ENCODE measurements around the gene PSMA5.
"Not testable (repeated sequence)": the region's sequence is repeated elsewhere in the genome, so short reads cannot be mapped to it uniquely, and the experiment has no call there.

PSMA5 gene

DNA sequence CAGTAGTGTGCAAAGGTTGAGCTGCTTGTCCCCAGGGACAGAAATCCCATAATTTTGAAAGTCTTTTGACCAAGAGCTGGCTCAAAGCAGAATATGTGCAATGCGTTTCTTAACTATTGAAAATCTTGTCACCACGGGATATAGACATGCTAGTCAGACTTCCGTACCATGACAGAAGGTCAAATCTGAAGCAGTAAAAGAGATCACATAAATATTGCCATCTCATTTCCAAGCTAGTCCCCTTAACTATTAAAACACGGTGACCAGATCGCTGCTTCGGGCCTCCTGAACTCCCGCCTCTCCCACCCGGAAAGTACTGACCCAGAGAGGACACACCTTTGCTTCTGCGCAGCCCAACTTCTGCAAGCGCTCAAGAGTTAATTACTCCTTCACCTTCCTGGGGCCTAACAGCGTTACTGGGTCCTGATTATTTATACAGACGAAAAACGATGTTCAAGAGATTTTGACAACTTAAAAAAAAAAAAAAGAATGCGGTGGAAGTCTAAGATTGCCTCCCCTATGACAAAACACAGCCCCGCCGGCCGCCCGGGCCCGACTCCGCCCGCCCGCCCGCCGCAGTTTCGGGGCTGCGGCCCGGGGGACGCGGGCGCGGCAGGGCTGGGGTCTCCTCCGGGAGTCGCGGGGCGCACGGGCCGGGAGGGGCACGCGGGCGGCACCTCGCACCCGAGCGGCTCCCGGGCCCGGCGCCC is 29.2 kb downstream of the PSMA5 start:
- peaks cover 19% of the 10 kb centered on the region for H3K79me2 ChIP-seq (ENCODE audit: control insufficient read depth, insufficient read depth, low read length, poor library complexity)
- WGBS (ENCODE audit: extremely low coverage, insufficient coverage, insufficient read length): no CpG with 5 or more reads among the region's 46 CpGs

DNA sequence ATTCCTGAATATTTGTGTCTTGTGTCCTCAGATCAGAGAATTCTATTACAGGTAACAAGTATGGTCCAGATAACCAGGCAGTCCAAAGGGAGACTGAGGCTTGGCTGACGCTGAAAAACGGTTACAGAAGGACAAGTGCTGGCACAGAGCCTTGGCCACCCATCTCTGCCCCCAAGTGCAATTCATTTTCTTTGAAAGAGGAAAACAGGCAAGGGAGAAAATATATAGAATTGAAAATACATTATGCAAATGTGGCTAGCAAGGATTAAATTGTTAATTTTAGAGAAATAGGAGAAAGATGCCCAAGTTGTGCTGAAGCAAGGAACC is 29.8 kb downstream of the PSMA5 start:
- H3K4ac ChIP-seq (ENCODE audit: low read depth, low read length): peak overlapping the region; percentile 90
- peak overlapping the region; percentile 11 for H3K4me3 ChIP-seq (ENCODE audit: low read depth, low read length)
- H4K91ac ChIP-seq (ENCODE audit: low read depth, low read length): no peak overlapping the region
- no peaks in the 10 kb centered on the region for H3K27me3 ChIP-seq (ENCODE audit: insufficient read depth, low read length)
- peaks cover 7 to 14% of the 10 kb centered on the region in 2 experiments for H3K4me1 ChIP-seq (ENCODE audit: control insufficient read depth in 1 of 2, insufficient read depth in 2 of 2, low read length in 2 of 2)
- peaks cover 19% of the 10 kb centered on the region for H3K79me2 ChIP-seq (ENCODE audit: control insufficient read depth, insufficient read depth, low read length, poor library complexity)
- H3K4me2 ChIP-seq (ENCODE audit: low read length): peak overlapping the region; percentile 70
- H2AFZ ChIP-seq (ENCODE audit: insufficient read depth, low read length, poor library complexity): no peak overlapping the region
- WGBS (ENCODE audit: extremely low coverage, insufficient coverage, insufficient read length): no CpG with 5 or more reads among the region's 2 CpGs
- H3K79me1 ChIP-seq (ENCODE audit: low read length): peaks cover 14% of the 10 kb centered on the region
- H3K23ac ChIP-seq (ENCODE audit: low read length): no peak overlapping the region
- no peak overlapping the region for H4K8ac ChIP-seq (ENCODE audit: low read depth, low read length)
- no peak overlapping the region for H4K12ac ChIP-seq (ENCODE audit: low read depth, low read length)
- peak overlapping the region; percentile 63 for H2AK5ac ChIP-seq (ENCODE audit: low read length)
- H3K9ac ChIP-seq (ENCODE audit: low read length): peak overlapping the region; percentile 11
- DNase-seq: no peak
- H2BK12ac ChIP-seq (ENCODE audit: low read length): no peak overlapping the region
- H2BK5ac ChIP-seq (ENCODE audit: low read depth, low read length, poor library complexity): no peak overlapping the region
- H3K9me3 ChIP-seq (ENCODE audit: insufficient read depth, low read depth, low read length): no peaks in the 10 kb centered on the region
- H3K36me3 ChIP-seq (ENCODE audit: control insufficient read depth in 1 of 2, insufficient read depth in 2 of 2, low read length in 2 of 2): no peaks in the 10 kb centered on the region
- peak overlapping the region; percentile 28 for H3K27ac ChIP-seq (ENCODE audit: low read depth, low read length)
- no peak overlapping the region for H3K14ac ChIP-seq (ENCODE audit: low read length)
- peak overlapping the region; percentile 53 for H2BK120ac ChIP-seq (ENCODE audit: insufficient read depth, low read length, poor library complexity)
- peak overlapping the region; percentile 29 for H3K18ac ChIP-seq (ENCODE audit: low read length)

More for the DNA sequence above, 29.2 kb downstream of the PSMA5 start:
- Histone ChIP-seq H3K27ac (ENCODE audit: low read depth, low read length) (peak overlapping the region; percentile 61), H2BK120ac (ENCODE audit: insufficient read depth, low read length, poor library complexity) (peak overlapping the region; percentile 61), H4K91ac (ENCODE audit: low read depth, low read length) (peak overlapping the region; percentile 94), H3K4me1 (ENCODE audit: control insufficient read depth in 1 of 2, insufficient read depth in 2 of 2, low read length in 2 of 2) (peaks cover 7 to 14% of the 10 kb centered on the region in 2 experiments), H2BK5ac (ENCODE audit: low read depth, low read length, poor library complexity) (peak overlapping the region; percentile 80), H3K4me3 (ENCODE audit: low read depth, low read length) (peak overlapping the region; percentile 99), H2AFZ (ENCODE audit: insufficient read depth, low read length, poor library complexity) (no peak overlapping the region), H3K23ac (ENCODE audit: low read length) (no peak overlapping the region), H3K27me3 (ENCODE audit: insufficient read depth, low read length) (no peaks in the 10 kb centered on the region), H2AK5ac (ENCODE audit: low read length) (no peak overlapping the region), H3K9ac (ENCODE audit: low read length) (peak overlapping the region; percentile 87), H3K18ac (ENCODE audit: low read length) (peak overlapping the region; percentile 80), H3K14ac (ENCODE audit: low read length) (peak overlapping the region; percentile 93), H3K9me3 (ENCODE audit: insufficient read depth, low read depth, low read length) (no peaks in the 10 kb centered on the region), H4K8ac (ENCODE audit: low read depth, low read length) (no peak overlapping the region), H2BK12ac (ENCODE audit: low read length) (no peak overlapping the region), H3K36me3 (ENCODE audit: control insufficient read depth in 1 of 2, insufficient read depth in 2 of 2, low read length in 2 of 2) (peaks cover 2% of the 10 kb centered on the region in 2 experiments), H3K4me2 (ENCODE audit: low read length) (peak overlapping the region; percentile 70), H4K12ac (ENCODE audit: low read depth, low read length) (no peak overlapping the region), H3K4ac (ENCODE audit: low read depth, low read length) (peak overlapping the region; percentile 31), H3K79me1 (ENCODE audit: low read length) (peaks cover 14% of the 10 kb centered on the region)
- DNase-seq: peak in 1 of 2 donors; percentile 19

DNA sequence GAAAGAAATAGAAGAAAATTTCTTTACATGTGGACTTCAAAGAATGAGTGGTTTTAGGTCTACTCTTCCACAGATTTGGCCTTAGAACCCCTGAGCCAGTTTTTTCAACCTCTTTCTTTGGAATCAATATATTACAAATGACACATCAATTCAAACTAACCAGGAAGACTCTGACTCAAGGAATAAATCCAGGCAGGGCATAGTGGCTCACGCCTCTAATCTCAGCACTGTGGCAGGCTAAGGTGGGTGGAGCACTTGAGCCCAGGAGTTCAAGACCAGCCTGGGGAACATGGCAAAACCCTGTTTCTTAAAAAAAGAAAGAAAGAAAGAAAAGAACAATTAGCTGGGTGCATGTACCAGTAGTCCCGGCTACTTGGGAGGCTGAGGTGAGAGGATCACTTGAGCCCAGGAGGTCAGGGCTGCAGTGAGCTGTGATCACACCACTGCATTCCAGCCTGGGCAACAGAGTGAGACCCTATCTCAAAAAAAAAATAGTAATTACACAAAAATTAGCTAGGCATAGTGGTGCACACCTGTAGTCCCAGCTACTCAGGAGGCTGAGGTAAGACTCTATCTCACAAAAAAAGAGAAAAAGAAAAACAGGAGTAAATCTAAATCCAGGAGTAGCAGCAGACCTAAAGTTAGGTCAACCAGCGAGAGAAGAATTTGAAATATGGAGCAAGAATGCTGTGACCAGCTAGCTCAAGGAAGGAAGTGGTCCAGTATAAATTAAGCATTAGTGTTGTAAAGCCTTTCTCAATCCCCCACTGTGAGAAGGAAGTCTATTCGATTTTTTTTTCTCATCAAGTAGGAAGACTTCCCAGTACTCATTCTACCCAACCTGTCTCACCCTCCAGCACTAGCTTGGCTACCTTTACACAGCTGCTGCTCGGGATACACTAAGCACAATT is 30.4 kb downstream of the PSMA5 start:
- H3K27me3 ChIP-seq (ENCODE audit: insufficient read depth, low read length): no peaks in the 10 kb centered on the region
- WGBS (ENCODE audit: extremely low coverage, insufficient coverage, insufficient read length): no CpG with 5 or more reads among the region's 5 CpGs
- no peak overlapping the region for H4K12ac ChIP-seq (ENCODE audit: low read depth, low read length)
- peak; percentile 2 to 57 for DNase-seq
- peaks cover 14% of the 10 kb centered on the region for H3K79me1 ChIP-seq (ENCODE audit: low read length)
- peak overlapping the region; percentile 70 for H3K4me2 ChIP-seq (ENCODE audit: low read length)
- no peak overlapping the region for H2AK5ac ChIP-seq (ENCODE audit: low read length)
- peaks cover 19% of the 10 kb centered on the region for H3K79me2 ChIP-seq (ENCODE audit: control insufficient read depth, insufficient read depth, low read length, poor library complexity)
- no peak overlapping the region for H2BK12ac ChIP-seq (ENCODE audit: low read length)
- H2BK120ac ChIP-seq (ENCODE audit: insufficient read depth, low read length, poor library complexity): no peak overlapping the region
- H3K4ac ChIP-seq (ENCODE audit: low read depth, low read length): peak overlapping the region; percentile 90
- no peaks in the 10 kb centered on the region for H3K36me3 ChIP-seq (ENCODE audit: control insufficient read depth in 1 of 2, insufficient read depth in 2 of 2, low read length in 2 of 2)
- no peak overlapping the region for H2BK5ac ChIP-seq (ENCODE audit: low read depth, low read length, poor library complexity)
- peak overlapping the region; percentile 28 for H3K27ac ChIP-seq (ENCODE audit: low read depth, low read length)
- H3K9me3 ChIP-seq (ENCODE audit: insufficient read depth, low read depth, low read length): no peaks in the 10 kb centered on the region
- no peak overlapping the region for H4K91ac ChIP-seq (ENCODE audit: low read depth, low read length)
- H4K8ac ChIP-seq (ENCODE audit: low read depth, low read length): no peak overlapping the region
- no peak overlapping the region for H3K23ac ChIP-seq (ENCODE audit: low read length)
- no peak overlapping the region for H3K18ac ChIP-seq (ENCODE audit: low read length)
- H3K4me3 ChIP-seq (ENCODE audit: low read depth, low read length): peak overlapping the region; percentile 11
- peak overlapping the region; percentile 11 for H3K9ac ChIP-seq (ENCODE audit: low read length)
- no peak overlapping the region for H3K14ac ChIP-seq (ENCODE audit: low read length)
- no peak overlapping the region for H2AFZ ChIP-seq (ENCODE audit: insufficient read depth, low read length, poor library complexity)
- H3K4me1 ChIP-seq (ENCODE audit: control insufficient read depth in 1 of 2, insufficient read depth in 2 of 2, low read length in 2 of 2): peaks cover 7 to 14% of the 10 kb centered on the region in 2 experiments

DNA sequence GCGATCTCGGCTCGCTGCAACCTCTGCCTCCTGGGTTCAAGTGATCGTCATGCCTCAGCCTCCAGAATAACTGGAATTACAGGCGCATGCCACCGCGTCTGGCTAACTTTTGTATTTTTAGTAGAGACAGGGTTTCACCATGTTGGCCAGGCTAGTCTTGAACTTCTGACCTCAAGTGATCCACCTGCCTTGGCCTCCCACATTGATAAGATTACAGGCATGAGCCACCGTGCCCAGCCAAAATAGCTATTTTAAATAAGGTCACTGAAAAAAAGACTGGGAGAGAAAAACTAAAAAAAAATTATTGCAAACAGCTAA is 31.0 kb downstream of the PSMA5 start:
- not testable (repeated sequence) for H3K27me3 ChIP-seq (ENCODE audit: insufficient read depth, low read length); H2AK5ac ChIP-seq (ENCODE audit: low read length); H3K23ac ChIP-seq (ENCODE audit: low read length); H3K4ac ChIP-seq (ENCODE audit: low read depth, low read length); H3K9me3 ChIP-seq (ENCODE audit: insufficient read depth, low read depth, low read length); H2BK12ac ChIP-seq (ENCODE audit: low read length); H3K14ac ChIP-seq (ENCODE audit: low read length); H4K91ac ChIP-seq (ENCODE audit: low read depth, low read length); H3K36me3 ChIP-seq (ENCODE audit: control insufficient read depth in 1 of 2, insufficient read depth in 2 of 2, low read length in 2 of 2); H3K4me3 ChIP-seq (ENCODE audit: low read depth, low read length); H3K18ac ChIP-seq (ENCODE audit: low read length); H2BK120ac ChIP-seq (ENCODE audit: insufficient read depth, low read length, poor library complexity); H2BK5ac ChIP-seq (ENCODE audit: low read depth, low read length, poor library complexity); H4K8ac ChIP-seq (ENCODE audit: low read depth, low read length); H2AFZ ChIP-seq (ENCODE audit: insufficient read depth, low read length, poor library complexity); H4K12ac ChIP-seq (ENCODE audit: low read depth, low read length); H3K27ac ChIP-seq (ENCODE audit: low read depth, low read length); H3K4me2 ChIP-seq (ENCODE audit: low read length); H3K9ac ChIP-seq (ENCODE audit: low read length)
- Histone ChIP-seq H3K4me1 (ENCODE audit: control insufficient read depth in 1 of 2, insufficient read depth in 2 of 2, low read length in 2 of 2) (peaks cover 7 to 14% of the 10 kb centered on the region in 2 experiments), H3K79me1 (ENCODE audit: low read length) (peaks cover 14% of the 10 kb centered on the region), H3K79me2 (ENCODE audit: control insufficient read depth, insufficient read depth, low read length, poor library complexity) (peaks cover 19% of the 10 kb centered on the region)
- DNase-seq: peak; percentile 74 to 80
- WGBS (ENCODE audit: extremely low coverage, insufficient coverage, insufficient read length): no CpG with 5 or more reads among the region's 8 CpGs

All from trophoblast cell (in vitro differentiated cells and primary cell).